ENCODE measurements around the gene PRIMA1.

Gene PRIMA1

GRCh38 chr14:93705513-93706156 lies 82.7 kb downstream of the PRIMA1 start:
- Histone ChIP-seq H3K9me3 (ENCODE audit: control insufficient read depth, low read length) (no peaks in the 10 kb centered on the region), H3K4me3 (ENCODE audit: low read depth, low read length) (no peak overlapping the region), H3K27me3 (ENCODE audit: control insufficient read depth, insufficient read depth, low read length) (no peaks in the 10 kb centered on the region), H3K27ac (no peak overlapping the region), H3K9ac (no peak overlapping the region), H2AFZ (no peak overlapping the region), H3K4me2 (ENCODE audit: low read length) (no peak overlapping the region), H3K79me2 (no peaks in the 10 kb centered on the region), H3K4me1 (no peaks in the 10 kb centered on the region), H3K36me3 (ENCODE audit: control insufficient read depth, insufficient read depth, low read length) (no peaks in the 10 kb centered on the region)
- no peak for TF ChIP-seq CTCF (IDR thresholded peaks at IDR 0.05)

DNA sequence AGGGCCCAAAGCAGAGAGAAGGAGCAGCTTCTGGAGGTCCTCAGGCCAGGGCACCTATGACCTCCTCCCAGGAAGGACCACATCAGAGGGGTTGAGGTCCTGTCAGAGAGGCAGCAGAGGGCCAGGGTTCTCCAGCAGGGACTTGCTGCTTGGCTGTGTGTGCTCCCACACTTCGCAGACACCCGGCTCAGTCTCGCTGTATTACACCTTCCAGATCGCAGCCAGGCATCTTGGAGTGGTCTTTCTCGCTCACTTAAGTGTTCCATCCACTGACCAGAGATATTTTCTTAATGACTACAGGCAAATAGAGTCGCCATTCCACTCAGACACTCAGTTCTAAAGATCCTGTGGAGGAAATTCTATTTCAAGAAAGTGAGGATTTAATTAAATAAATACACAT lies 84.3 kb downstream of the PRIMA1 start:
- H3K4me2 ChIP-seq (ENCODE audit: low read length): no peak overlapping the region
- H3K36me3 ChIP-seq (ENCODE audit: control insufficient read depth, insufficient read depth, low read length): no peaks in the 10 kb centered on the region
- no peaks in the 10 kb centered on the region for H3K4me1 ChIP-seq
- no peaks in the 10 kb centered on the region for H3K79me2 ChIP-seq
- H3K27ac ChIP-seq: no peak overlapping the region
- TF ChIP-seq CTCF (IDR thresholded peaks at IDR 0.05): no peak
- no peaks in the 10 kb centered on the region for H3K9me3 ChIP-seq (ENCODE audit: control insufficient read depth, low read length)
- no peaks in the 10 kb centered on the region for H3K27me3 ChIP-seq (ENCODE audit: control insufficient read depth, insufficient read depth, low read length)
- H3K9ac ChIP-seq: no peak overlapping the region
- no peak overlapping the region for H3K4me3 ChIP-seq (ENCODE audit: low read depth, low read length)
- H2AFZ ChIP-seq: no peak overlapping the region

DNA sequence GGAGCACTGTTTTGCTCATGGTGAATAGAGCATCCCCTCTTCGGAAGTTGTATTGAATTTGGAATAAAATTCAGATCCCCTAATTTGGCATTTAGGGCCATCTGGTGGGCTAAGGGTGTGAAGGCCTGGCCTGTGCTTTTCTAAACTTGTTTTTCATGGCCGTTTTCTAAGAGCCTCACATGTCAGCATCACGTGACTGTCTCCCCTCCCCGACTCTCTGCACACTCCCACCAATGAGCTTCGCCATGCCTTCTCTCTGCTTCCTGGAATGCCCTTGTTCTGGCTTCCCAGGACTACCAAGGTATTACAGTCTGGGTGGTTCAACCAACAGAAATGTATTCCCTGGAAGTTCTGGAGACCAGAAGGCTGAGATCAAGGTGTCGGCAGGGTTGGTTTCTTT lies 85.3 kb downstream of the PRIMA1 start:
- H3K27me3 ChIP-seq (ENCODE audit: control insufficient read depth, insufficient read depth, low read length): no peaks in the 10 kb centered on the region
- no peaks in the 10 kb centered on the region for H3K4me1 ChIP-seq
- no peaks in the 10 kb centered on the region for H3K36me3 ChIP-seq (ENCODE audit: control insufficient read depth, insufficient read depth, low read length)
- no peak for TF ChIP-seq CTCF (IDR thresholded peaks at IDR 0.05)
- H2AFZ ChIP-seq: no peak overlapping the region
- no peak overlapping the region for H3K9ac ChIP-seq
- no peak overlapping the region for H3K4me3 ChIP-seq (ENCODE audit: low read depth, low read length)
- no peak overlapping the region for H3K4me2 ChIP-seq (ENCODE audit: low read length)
- no peak overlapping the region for H3K27ac ChIP-seq
- no peaks in the 10 kb centered on the region for H3K9me3 ChIP-seq (ENCODE audit: control insufficient read depth, low read length)
- H3K79me2 ChIP-seq: no peaks in the 10 kb centered on the region

DNA sequence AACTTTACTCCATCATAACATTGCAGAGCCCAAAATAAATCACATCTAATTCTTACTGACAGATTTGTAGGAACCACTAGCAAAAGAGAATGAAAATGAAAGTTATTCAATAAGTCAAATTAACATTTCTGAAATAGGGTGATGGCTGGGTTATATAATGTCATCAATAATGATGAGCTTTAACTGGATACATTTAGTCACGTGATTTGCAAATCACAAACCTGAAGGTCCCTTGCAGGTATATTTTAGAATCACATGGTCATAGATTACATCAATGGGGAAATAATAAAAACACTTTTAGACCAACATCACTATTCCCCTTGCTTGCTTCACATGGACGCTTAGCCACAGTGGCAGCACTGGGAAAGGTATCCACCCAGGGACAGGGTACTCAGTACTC lies 86.7 kb downstream of the PRIMA1 start:
- Histone ChIP-seq H3K4me2 (ENCODE audit: low read length) (no peak overlapping the region), H3K79me2 (no peaks in the 10 kb centered on the region)

More for the DNA sequence above, 86.7 kb downstream of the PRIMA1 start:
- Histone ChIP-seq H2AFZ (no peak overlapping the region), H3K36me3 (ENCODE audit: control insufficient read depth, insufficient read depth, low read length) (no peaks in the 10 kb centered on the region), H3K4me1 (no peaks in the 10 kb centered on the region), H3K9me3 (ENCODE audit: control insufficient read depth, low read length) (no peaks in the 10 kb centered on the region), H3K9ac (no peak overlapping the region), H3K4me3 (ENCODE audit: low read depth, low read length) (no peak overlapping the region), H3K27me3 (ENCODE audit: control insufficient read depth, insufficient read depth, low read length) (no peaks in the 10 kb centered on the region), H3K27ac (no peak overlapping the region)
- no peak for TF ChIP-seq CTCF (IDR thresholded peaks at IDR 0.05)
